Astrocyte (in vitro differentiated cells and primary cell): Measurements from ENCODE around the gene ARL6IP4. TPM values are rescaled to one million over a fixed set of nuclear protein-coding genes. Genes with fewer than 3 reads are reported as not detected.

Experiments used
- DNase-seq: peaks from one replicate; pipeline ENCODE4 v3.0.0-alpha.2; 2010; ENCODE audit warnings: low read depth
- FAIRE-seq: peaks from 2 replicates; lab custom pipeline; 2011; peaks lifted over from hg19 to GRCh38; lab: Jason Lieb, UNC
- H2AFZ ChIP-seq: 2 replicates; pipeline ENCODE4 v1.6.0; 2012; ENCODE audit warnings: low read depth, low read length, inconsistent platforms
- H3K27ac ChIP-seq: 2 replicates; pipeline ENCODE4 v1.5.1; 2011; ENCODE audit warnings: low read depth, low read length, inconsistent platforms
- H3K27me3 ChIP-seq: 2 replicates; pipeline ENCODE4 v1.6.0; 2011; ENCODE audit warnings: low read length, inconsistent platforms; ENCODE audit not compliant: insufficient read depth
- H3K36me3 ChIP-seq: 2 replicates; pipeline ENCODE4 v1.5.1; 2011; ENCODE audit warnings: low read length, inconsistent platforms; ENCODE audit not compliant: insufficient read depth
- H3K4me1 ChIP-seq: 2 replicates; pipeline ENCODE4 v1.5.1; 2011; ENCODE audit warnings: low read length, inconsistent platforms; ENCODE audit not compliant: insufficient read depth
- H3K4me2 ChIP-seq: 2 replicates; pipeline ENCODE4 v1.6.0; 2012; ENCODE audit warnings: low read length, inconsistent platforms
- H3K4me3 ChIP-seq: 2 replicates; pipeline ENCODE4 v1.5.1; 2011; ENCODE audit warnings: low read depth, mild to moderate bottlenecking, low read length, inconsistent platforms; ENCODE audit not compliant: insufficient read depth
- H3K79me2 ChIP-seq: 2 replicates; pipeline ENCODE4 v1.6.0; 2012; ENCODE audit warnings: mild to moderate bottlenecking, low read length, inconsistent platforms; ENCODE audit not compliant: insufficient read depth
- H3K9ac ChIP-seq: 2 replicates; pipeline ENCODE4 v1.6.0; 2012; ENCODE audit warnings: mild to moderate bottlenecking, low read length, inconsistent platforms
- H3K9me3 ChIP-seq: 2 replicates; pipeline ENCODE4 v1.5.1; 2012; ENCODE audit warnings: low read depth, mild to moderate bottlenecking, low read length, inconsistent platforms; ENCODE audit not compliant: insufficient read depth
- H4K20me1 ChIP-seq: 2 replicates; pipeline ENCODE4 v1.6.0; 2012; ENCODE audit warnings: low read length, inconsistent platforms; ENCODE audit not compliant: insufficient read depth
- H3K27ac Mint-ChIP-seq: one replicate; pipeline ENCODE4 v1.8.0; 2021; ENCODE audit warnings: mild to moderate bottlenecking, mixed read lengths; ENCODE audit not compliant: unreplicated experiment
- H3K27me3 Mint-ChIP-seq: one replicate; pipeline ENCODE4 v1.8.0; 2021; ENCODE audit warnings: low read depth, mixed read lengths; ENCODE audit not compliant: unreplicated experiment
- H3K36me3 Mint-ChIP-seq: one replicate; pipeline ENCODE4 v1.8.0; 2021; ENCODE audit warnings: low read depth, mixed read lengths; ENCODE audit not compliant: unreplicated experiment
- H3K4me1 Mint-ChIP-seq: one replicate; pipeline ENCODE4 v1.8.0; 2021; ENCODE audit warnings: low read depth, mixed read lengths; ENCODE audit not compliant: unreplicated experiment
- H3K4me3 Mint-ChIP-seq: one replicate; pipeline ENCODE4 v1.8.0; 2021; ENCODE audit warnings: mild to moderate bottlenecking, moderate library complexity, mixed read lengths; ENCODE audit not compliant: unreplicated experiment
- H3K9me3 Mint-ChIP-seq: one replicate; pipeline ENCODE4 v1.8.0; 2021; ENCODE audit warnings: mild to moderate bottlenecking, mixed read lengths; ENCODE audit not compliant: unreplicated experiment
- EZH2 ChIP-seq: IDR thresholded peaks from 2 replicates; pipeline ENCODE4 v1.6.1; 2012; ENCODE audit warnings: mild to moderate bottlenecking, low read length, inconsistent platforms; ENCODE audit not compliant: insufficient read depth
- total RNA-seq: library from RNA; stranded (reverse); gene quantifications from 2 replicates; pipeline ENCODE4 v1.2.1, GENCODE V29; 2021
- TF ChIP-seq, protein P1 (sequence below): IDR thresholded peaks from 2 replicates; pipeline ENCODE4 v1.5.1; 2011; ENCODE audit warnings: low read depth, mild to moderate bottlenecking, inconsistent platforms, low read length, moderate library complexity; ENCODE audit not compliant: insufficient read depth

The ARL6IP4 gene
- total RNA-seq, 1 donor from 2014 or later: 122 TPM

DNA sequence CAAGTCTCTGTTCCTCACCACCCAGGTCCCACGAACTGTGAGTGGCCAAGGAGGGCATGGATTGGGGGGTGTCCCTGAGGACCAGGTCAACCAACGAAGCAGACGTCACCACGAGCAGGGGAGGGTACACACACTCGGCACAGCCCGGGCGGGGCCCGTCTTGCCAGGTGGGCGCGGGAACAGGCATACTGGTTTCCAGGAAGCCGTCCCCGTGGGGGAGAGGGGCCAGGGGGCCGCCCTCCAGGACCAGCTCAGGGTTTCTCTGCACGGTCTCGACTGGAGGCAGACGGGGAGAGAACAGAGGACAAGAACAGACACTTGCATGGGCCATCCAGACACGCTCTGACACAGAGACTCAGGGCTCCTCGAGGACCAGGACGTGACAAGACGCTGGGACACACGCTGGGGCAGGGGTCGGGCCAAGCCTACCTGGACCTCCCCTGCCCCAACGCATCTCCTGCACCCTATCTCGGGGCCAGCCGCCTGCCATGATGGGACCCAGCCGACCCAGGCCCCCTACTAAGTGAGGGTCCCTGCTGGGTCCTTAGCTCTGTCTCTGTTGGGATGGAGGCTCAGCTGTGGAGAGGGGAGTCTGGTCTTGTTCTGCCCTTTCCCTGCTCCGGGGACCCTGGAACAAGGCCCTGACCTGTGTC, 11.3 kb downstream of the ARL6IP4 start:
- Mint-ChIP-seq H3K4me1 (no peaks in the 10 kb centered on the region), H3K9me3 (no peaks in the 10 kb centered on the region), H3K27me3 (no peaks in the 10 kb centered on the region), H3K4me3 (no peak overlapping the region), H3K36me3 (peaks cover 2% of the 10 kb centered on the region), H3K27ac (no peak overlapping the region)
- no peaks in the 10 kb centered on the region for H3K27me3 ChIP-seq
- no peaks in the 10 kb centered on the region for H3K9me3 ChIP-seq
- DNase-seq (no peak), FAIRE-seq (no peak)
- no peak overlapping the region for H3K4me2 ChIP-seq
- H2AFZ ChIP-seq: no peak overlapping the region
- no peaks in the 10 kb centered on the region for H3K4me1 ChIP-seq
- H3K27ac ChIP-seq: no peak overlapping the region
- no peaks in the 10 kb centered on the region for H3K36me3 ChIP-seq
- no peak for TF ChIP-seq EZH2
- TF ChIP-seq, protein P1, sequence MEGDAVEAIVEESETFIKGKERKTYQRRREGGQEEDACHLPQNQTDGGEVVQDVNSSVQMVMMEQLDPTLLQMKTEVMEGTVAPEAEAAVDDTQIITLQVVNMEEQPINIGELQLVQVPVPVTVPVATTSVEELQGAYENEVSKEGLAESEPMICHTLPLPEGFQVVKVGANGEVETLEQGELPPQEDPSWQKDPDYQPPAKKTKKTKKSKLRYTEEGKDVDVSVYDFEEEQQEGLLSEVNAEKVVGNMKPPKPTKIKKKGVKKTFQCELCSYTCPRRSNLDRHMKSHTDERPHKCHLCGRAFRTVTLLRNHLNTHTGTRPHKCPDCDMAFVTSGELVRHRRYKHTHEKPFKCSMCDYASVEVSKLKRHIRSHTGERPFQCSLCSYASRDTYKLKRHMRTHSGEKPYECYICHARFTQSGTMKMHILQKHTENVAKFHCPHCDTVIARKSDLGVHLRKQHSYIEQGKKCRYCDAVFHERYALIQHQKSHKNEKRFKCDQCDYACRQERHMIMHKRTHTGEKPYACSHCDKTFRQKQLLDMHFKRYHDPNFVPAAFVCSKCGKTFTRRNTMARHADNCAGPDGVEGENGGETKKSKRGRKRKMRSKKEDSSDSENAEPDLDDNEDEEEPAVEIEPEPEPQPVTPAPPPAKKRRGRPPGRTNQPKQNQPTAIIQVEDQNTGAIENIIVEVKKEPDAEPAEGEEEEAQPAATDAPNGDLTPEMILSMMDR: no peak
- no peak overlapping the region for H3K4me3 ChIP-seq
- H3K79me2 ChIP-seq: no peaks in the 10 kb centered on the region
- H4K20me1 ChIP-seq: no peaks in the 10 kb centered on the region
- H3K9ac ChIP-seq: no peak overlapping the region

DNA sequence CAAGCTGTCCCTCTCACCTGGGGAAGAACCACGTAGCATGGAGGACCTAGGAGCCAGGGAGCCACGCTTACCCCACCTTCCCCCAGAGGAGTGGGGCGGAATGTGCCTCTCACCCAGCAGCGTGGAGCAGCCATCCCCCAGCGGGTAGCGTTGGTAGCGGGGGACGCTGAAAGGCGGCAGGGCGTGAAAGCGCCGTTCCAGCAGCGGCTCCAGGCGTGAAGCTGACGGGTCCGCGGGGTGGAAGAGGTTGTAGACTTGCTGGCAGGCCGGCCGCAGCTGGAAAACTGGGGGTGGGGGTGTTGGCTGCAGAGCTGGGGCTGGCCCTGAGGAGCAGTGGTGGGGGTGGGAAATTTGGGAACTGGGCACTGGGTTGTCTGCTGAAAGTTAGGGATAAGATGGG, 11.9 kb downstream of the ARL6IP4 start:
- H3K4me1 Mint-ChIP-seq: no peaks in the 10 kb centered on the region
- H3K36me3 ChIP-seq: no peaks in the 10 kb centered on the region
- H3K9ac ChIP-seq: no peak overlapping the region
- H3K4me3 ChIP-seq: no peak overlapping the region
- H3K36me3 Mint-ChIP-seq: peaks cover 5% of the 10 kb centered on the region
- no peaks in the 10 kb centered on the region for H3K27me3 Mint-ChIP-seq
- H3K4me2 ChIP-seq: no peak overlapping the region
- H2AFZ ChIP-seq: no peak overlapping the region
- DNase-seq (no peak), FAIRE-seq (no peak)
- no peaks in the 10 kb centered on the region for H3K79me2 ChIP-seq
- H3K4me3 Mint-ChIP-seq: no peak overlapping the region
- H3K27ac ChIP-seq: no peak overlapping the region
- no peaks in the 10 kb centered on the region for H3K4me1 ChIP-seq
- no peaks in the 10 kb centered on the region for H4K20me1 ChIP-seq
- H3K27me3 ChIP-seq: no peaks in the 10 kb centered on the region
- no peaks in the 10 kb centered on the region for H3K9me3 ChIP-seq
- no peak for TF ChIP-seq EZH2
- TF ChIP-seq, protein P1: no peak
- H3K9me3 Mint-ChIP-seq: no peaks in the 10 kb centered on the region
- H3K27ac Mint-ChIP-seq: no peak overlapping the region

DNA sequence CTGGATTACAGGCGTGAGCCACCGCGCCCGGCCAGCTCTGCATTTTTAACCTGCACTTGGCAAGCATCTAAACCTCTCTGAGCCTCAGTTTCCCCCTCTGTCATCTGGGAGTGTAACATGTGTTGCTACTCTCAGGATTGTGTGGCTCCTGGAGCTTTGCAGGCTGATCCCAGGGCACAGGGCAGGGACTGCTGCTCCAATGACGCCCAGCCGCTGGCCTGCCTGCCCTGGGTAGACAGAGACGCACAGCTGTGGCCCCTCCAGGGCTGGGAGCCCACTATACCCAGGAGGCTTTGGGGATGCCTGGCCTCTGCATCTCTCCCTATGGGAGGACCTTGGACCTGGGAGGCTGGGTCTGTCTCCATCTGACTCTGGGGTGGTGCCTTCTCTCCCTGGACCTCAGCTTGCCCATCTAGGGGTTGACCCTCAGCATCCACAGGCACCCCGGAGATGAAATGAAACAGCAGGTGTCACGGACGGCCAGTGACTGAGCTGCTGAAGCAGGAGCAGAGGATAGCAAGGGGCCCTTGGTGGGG, 13.7 kb downstream of the ARL6IP4 start:
- H3K9me3 ChIP-seq: no peaks in the 10 kb centered on the region
- Mint-ChIP-seq H3K36me3 (peaks cover 5% of the 10 kb centered on the region), H3K4me1 (no peaks in the 10 kb centered on the region), H3K27ac (no peak overlapping the region), H3K27me3 (no peaks in the 10 kb centered on the region), H3K4me3 (no peak overlapping the region), H3K9me3 (peaks cover 1% of the 10 kb centered on the region)
- H3K79me2 ChIP-seq: no peaks in the 10 kb centered on the region
- no peak overlapping the region for H2AFZ ChIP-seq
- H3K9ac ChIP-seq: no peak overlapping the region
- no peak for FAIRE-seq
- no peak for TF ChIP-seq EZH2
- TF ChIP-seq, protein P1: no peak
- H3K27me3 ChIP-seq: no peaks in the 10 kb centered on the region
- no peak for DNase-seq
- no peaks in the 10 kb centered on the region for H3K4me1 ChIP-seq
- no peak overlapping the region for H3K4me3 ChIP-seq
- no peaks in the 10 kb centered on the region for H3K36me3 ChIP-seq
- H3K4me2 ChIP-seq: no peak overlapping the region
- H4K20me1 ChIP-seq: no peaks in the 10 kb centered on the region
- H3K27ac ChIP-seq: no peak overlapping the region
